Measurements from ENCODE around the gene PRKCD.

Gene PRKCD

GRCh38 chr3:53171827-53172505, 11.0 kb downstream of the PRKCD start:
- DNase-seq: peak in 2 of 3 donors; percentile 47 to 55

- DNase-seq: no peak
Observed at GRCh38 chr3:53173107-53173506, 12.1 kb downstream of the PRKCD start.

- no peak for DNase-seq
Observed at GRCh38 chr3:53174346-53175250, 13.6 kb downstream of the PRKCD start.

- peak in 1 of 3 donors; percentile 22 for DNase-seq
Observed at GRCh38 chr3:53175613-53176540, 14.9 kb downstream of the PRKCD start.

GRCh38 chr3:53178246-53178645, 17.2 kb downstream of the PRKCD start:
- DNase-seq: no peak

- no peak for DNase-seq
Observed at GRCh38 chr3:53179580-53179979, 18.6 kb downstream of the PRKCD start.

- DNase-seq: peak; percentile 85 to 91 (median 89)
Observed at GRCh38 chr3:53180305-53181023, 19.5 kb downstream of the PRKCD start.

- DNase-seq: no peak
Observed at GRCh38 chr3:53181024-53181371, 20.0 kb downstream of the PRKCD start.

- no peak for DNase-seq
Observed at GRCh38 chr3:53181528-53181927, 20.5 kb downstream of the PRKCD start.

- DNase-seq: no peak
Observed at GRCh38 chr3:53182764-53183355, 21.9 kb downstream of the PRKCD start.

GRCh38 chr3:53183514-53183913, 22.5 kb downstream of the PRKCD start:
- no peak for DNase-seq

- no peak for DNase-seq
Observed at GRCh38 chr3:53184701-53185100, 23.7 kb downstream of the PRKCD start.

GRCh38 chr3:53185761-53186465, 24.9 kb downstream of the PRKCD start:
- no peak for DNase-seq

GRCh38 chr3:53186726-53187125, 25.7 kb downstream of the PRKCD start:
- DNase-seq: no peak

- no peak for DNase-seq
Observed at GRCh38 chr3:53187430-53187829, 26.4 kb downstream of the PRKCD start.

GRCh38 chr3:53188136-53188685, 27.2 kb downstream of the PRKCD start:
- no peak for DNase-seq

- DNase-seq: no peak
Observed at GRCh38 chr3:53188720-53189119, 27.7 kb downstream of the PRKCD start.

GRCh38 chr3:53189276-53189675, 28.3 kb downstream of the PRKCD start:
- DNase-seq: no peak

GRCh38 chr3:53190659-53191058, 29.6 kb downstream of the PRKCD start:
- DNase-seq: no peak

GRCh38 chr3:53191836-53192480, 30.9 kb downstream of the PRKCD start:
- DNase-seq: no peak
